GM23248 (cell line): ENCODE measurements around the gene FAM219B.

Experiments used
- EZH2 ChIP-seq: fragments of 200-600 bp; sonication (generic); IDR thresholded peaks from 2 replicates; pipeline ENCODE4 v1.6.1; 2018; ENCODE audit warnings: antibody characterized with exemption, mild to moderate bottlenecking; ENCODE audit not compliant: insufficient read depth, poor library complexity, severe bottlenecking
- EZH2phosphoT487 ChIP-seq: fragments of 200-600 bp; sonication (generic); IDR thresholded peaks from 2 replicates; pipeline ENCODE4 v1.6.1; 2018; ENCODE audit warnings: antibody characterized with exemption, moderate library complexity, mild to moderate bottlenecking, low read depth; ENCODE audit not compliant: insufficient read depth

DNA sequence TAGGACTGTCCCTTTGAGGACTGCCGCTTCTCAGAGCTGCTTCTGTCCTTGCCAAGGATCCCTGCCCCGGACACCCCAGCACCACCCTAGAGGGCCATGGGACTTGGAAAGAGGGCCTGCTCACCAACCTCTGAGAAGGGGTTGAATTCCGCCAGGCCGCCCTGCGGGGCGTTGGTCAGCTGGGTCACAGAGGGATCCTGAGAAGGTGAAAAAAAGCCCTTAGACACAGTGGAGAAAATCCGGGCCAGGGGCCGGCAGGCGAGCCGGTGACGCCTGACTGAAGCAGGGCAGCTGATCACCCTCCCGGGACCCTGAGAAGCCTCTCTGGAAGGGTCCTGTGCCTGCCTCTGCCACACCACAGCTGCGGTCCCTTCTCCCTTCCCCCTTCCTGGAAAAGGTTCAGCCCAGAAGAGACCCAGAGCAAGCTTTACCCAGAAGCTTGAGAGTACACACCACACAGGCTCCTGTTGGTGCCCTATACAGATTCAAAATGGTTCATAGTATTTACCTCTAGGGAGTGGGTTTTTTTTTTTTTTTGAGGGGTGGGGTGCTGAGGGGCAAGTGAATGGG lies 52.1 kb downstream of the FAM219B start:
- TF ChIP-seq EZH2 (no peak), EZH2phosphoT487 (no peak)
